Glomerular visceral epithelial cell (primary cell): ENCODE data around the gene BMP8B.
"Not testable (repeated sequence)": the region's sequence is repeated elsewhere in the genome, so short reads cannot be mapped to it uniquely, and the experiment has no call there.

Source experiments
- DNase-seq: peaks from one replicate; pipeline ENCODE4 v3.0.0-alpha.2; 2016; ENCODE audit errors: extremely low spot score

Gene BMP8B

DNA sequence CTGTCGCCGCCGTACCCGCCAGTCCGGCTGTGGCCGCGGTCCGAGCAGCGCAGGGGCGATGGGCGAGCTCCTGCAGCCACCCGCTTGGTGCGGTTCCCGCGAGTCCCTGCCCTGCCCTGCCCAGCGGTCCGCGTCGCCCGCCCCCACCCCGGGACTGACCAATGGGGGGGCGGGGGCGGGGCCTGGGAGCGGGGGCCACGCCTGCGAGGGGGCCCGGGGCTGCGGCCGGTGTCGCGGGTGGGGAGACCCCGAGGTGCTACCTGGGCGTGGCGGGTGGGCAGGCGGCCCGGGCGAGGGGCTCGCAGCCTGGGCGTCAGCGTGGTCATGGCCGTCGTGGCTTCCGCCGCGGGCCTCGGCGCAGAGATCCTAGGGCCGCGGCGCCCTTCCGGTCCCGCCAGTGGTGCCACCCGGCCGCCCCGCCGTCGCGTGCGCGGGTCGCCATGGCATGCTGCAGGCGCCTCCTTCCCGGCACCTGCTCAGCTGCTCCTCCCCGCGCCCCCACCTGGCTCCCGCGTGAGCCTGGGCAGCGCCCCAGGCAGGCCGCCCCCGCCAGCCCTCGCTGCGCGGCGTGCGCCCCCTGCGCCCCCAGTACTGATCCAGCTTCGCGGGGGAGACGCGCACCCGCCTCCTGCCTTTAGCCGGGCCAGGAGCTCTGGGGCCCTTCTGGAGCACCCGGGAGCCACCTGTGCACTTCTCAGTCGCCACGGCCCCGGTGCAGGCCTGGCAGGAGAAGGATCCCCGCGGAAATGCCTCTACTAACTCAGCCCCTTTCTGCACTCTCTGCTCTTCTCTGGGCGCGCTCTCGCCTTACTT lies at the start of gene BMP8B:
TSS of gene BMP8B (minus strand) at position 108 of the 813 bp plus-strand sequence. CDS start 380 bp downstream, outside the sequence.
- peak; percentile 68 for DNase-seq

DNA sequence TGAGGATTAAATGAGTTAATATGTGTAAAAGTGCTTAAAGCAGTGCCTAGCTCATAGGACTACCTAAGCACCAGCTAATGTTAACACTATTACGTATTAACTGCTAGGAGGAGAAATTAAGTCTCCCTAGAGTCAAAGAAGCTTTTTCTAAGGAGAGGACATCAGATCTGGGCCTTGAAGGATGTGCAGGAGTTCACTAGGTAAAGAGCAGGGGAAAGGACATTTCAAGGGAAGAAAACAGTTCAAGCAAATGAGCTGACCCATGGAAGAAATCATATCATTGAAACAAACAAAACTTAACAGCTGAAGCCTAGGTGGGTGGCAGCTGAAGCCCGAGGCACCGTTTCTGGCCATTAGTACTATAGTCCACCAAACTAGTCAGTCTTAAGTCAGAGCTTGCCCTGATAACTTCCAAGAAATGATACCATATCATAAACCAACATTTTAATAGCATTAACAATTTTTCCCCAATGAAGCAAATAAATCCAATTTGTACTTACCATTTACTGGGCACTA lies 48.0 kb upstream of the BMP8B start:
- DNase-seq: no peak

- no peak for DNase-seq
These were observed 47.4 kb upstream of the BMP8B start for GRCh38 chr1:39835935-39836594.

DNA sequence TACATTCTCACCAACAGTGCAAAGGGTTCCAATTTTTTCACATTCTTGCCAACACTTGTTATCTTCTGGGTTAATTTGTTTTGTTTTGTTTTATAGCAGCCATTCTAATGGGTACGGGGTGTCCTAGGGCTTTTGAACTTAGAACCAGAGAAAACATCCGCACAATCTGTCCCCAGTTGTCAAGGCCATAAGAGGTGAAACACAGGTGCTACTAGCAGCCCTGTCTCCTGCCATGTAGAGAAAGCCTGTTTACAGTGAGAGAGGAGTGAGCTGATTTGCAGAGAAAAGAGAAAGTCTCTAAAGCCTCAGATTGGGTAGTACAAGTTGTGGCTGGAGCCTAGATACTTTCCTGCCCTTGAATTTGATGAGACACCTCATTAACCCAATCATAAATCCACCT lies 46.4 kb upstream of the BMP8B start:
- no peak for DNase-seq

DNA sequence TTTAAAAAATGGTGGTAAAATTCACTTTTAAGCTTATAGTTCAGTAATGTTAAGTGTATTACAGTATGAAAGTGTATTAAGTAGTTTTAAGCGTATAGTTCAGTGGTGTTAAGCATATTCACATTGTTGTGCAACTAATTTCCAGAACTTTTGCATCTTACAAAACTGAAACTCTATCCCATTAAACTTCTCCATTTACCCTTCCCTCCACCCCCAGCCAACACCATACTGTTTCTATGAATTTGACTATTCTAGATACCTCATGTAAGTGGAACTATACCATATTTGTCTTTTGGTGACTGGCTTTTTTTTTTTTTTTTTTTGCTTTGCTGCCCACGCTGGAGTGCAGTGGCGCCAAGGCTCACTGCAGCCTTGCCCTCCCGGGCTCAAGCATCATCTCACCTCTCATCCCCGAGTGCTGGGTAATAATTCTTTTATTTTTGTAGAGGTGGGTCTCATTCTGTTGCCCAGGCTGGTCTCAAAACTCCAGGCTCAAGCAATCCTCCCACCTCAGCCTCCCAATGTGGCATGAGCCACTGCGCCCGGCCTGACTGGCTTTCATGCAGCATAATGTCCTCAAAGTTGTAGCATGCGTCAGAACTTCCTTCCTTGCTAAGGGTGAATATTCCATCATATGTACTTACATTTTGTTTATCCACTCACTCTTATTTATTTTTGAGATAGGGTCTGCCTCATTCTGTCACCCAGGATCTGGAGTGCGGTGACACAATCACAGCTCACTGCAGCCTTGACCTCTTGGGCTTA lies 45.1 kb upstream of the BMP8B start:
- DNase-seq: no peak

DNA sequence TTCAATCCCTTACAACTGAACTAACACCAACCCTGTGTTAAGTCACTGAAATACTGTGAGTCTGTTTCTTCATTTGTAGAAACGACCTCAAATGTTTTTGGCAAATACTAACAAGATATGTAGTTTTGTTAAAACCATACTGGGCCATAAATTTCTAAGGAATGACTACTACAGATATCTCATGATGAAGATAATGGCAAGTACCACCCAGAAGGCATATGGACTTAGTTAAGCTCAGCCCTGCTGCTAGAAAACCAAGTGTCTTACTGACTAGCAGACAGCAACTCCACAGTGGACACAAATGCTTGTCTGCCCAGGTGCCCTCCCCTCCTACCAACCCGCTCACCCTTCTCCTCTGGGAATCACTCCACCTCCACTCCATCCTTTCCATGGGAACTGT lies 44.5 kb upstream of the BMP8B start:
- no peak for DNase-seq

- no peak for DNase-seq
These were observed 43.6 kb upstream of the BMP8B start for GRCh38 chr1:39832294-39832693.

- no peak for DNase-seq
These were observed 41.3 kb upstream of the BMP8B start for GRCh38 chr1:39829791-39830533.

DNA sequence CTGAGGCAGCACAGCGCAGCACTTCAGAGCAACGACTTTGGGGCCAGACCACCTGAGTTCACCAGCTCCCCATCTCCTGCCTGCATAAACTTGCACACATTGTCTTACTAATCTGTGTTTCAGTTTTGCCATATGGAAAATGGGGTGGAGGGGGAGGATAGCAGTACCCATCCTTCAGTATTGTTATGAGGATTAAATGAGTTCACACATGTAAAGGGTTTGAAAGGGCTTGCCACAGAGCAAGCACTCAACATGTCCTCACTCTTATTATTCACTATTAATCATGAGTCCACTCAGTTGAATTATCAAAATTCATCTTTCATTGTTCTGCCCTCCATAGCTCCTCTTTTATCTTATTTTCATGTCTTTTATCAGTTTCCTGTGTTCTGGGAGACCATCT lies 40.1 kb upstream of the BMP8B start:
- DNase-seq: no peak

DNA sequence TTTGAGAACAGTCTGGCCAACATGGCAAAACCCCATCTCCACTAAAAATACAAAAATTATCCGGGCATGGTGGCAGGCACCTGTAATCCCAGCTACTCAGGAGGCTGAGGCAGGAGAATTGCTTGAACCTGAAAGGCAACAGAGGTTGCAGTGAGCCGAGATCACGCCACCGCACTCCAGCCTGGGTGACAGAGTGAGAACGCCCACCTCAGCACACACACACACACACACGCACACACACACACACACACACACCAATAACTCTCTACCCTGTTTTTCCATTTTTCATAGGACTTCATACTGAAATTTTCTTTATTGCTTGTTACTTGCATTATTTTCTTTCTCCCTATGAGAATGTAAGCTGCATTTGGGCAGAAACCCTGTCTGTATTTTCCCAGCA lies 39.6 kb upstream of the BMP8B start:
- not testable (repeated sequence) for DNase-seq

- DNase-seq: no peak
These were observed 38.5 kb upstream of the BMP8B start for GRCh38 chr1:39827201-39827600.

DNA sequence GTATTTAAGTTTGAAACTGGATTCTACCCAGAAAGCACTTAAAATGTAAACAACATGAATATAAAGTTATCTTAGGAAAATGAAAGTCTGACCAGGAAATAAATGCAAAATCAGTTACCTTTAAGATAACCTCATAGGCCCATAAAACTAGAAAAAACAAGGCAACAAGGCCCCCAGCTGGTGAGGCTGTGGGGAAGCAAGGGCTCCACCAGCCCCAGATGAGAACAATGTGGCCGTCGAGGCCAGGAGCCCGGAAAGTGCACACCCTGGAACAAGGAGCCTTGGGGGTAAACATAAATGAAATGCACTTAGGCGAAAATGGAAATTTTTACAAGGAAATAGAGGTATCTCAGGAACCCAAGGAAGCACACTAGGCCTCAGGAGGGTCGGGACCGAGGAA lies 37.9 kb upstream of the BMP8B start:
- DNase-seq: no peak

GRCh38 chr1:39825432-39825941 lies 36.8 kb upstream of the BMP8B start:
- no peak for DNase-seq

DNA sequence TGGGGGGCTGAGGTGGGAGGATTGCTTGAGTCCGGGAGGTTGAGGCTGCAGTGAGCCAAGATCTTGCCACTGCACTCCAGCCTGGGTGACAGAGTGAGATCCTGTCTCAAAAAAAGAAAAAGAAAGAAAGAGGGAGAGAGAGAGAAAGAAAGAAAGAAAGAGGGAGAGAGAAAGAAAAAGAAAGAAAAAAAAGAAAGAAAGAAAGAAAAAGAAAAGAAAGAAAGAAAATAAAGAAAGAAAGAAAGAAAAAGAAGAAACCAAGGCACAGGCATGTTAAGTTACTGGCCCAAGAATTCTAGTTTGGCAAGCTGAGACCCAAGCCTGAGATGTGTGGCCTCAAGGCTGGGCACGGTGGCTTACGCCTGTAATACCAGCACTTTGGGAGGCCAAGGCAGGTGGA lies 34.8 kb upstream of the BMP8B start:
- DNase-seq: not testable (repeated sequence)

DNA sequence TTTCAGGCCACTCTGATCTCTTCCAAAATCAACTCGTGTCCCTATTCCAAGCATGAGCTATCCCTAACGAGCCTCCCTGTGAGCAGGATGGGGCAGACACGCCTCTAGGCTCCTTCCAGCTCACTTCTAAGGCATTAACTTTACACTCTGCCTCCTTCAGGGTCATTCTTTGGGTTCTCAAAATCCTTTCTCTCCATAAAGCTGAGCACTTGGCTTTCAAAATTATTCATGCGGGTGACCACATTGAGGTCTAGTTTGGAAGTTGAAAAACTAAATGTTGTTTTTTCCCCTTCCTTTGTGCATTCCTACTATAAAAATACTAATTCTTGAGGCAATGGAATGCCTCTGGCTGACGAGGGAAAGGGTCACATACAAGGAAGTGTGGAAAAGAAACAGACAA lies 33.5 kb upstream of the BMP8B start:
- no peak for DNase-seq

DNA sequence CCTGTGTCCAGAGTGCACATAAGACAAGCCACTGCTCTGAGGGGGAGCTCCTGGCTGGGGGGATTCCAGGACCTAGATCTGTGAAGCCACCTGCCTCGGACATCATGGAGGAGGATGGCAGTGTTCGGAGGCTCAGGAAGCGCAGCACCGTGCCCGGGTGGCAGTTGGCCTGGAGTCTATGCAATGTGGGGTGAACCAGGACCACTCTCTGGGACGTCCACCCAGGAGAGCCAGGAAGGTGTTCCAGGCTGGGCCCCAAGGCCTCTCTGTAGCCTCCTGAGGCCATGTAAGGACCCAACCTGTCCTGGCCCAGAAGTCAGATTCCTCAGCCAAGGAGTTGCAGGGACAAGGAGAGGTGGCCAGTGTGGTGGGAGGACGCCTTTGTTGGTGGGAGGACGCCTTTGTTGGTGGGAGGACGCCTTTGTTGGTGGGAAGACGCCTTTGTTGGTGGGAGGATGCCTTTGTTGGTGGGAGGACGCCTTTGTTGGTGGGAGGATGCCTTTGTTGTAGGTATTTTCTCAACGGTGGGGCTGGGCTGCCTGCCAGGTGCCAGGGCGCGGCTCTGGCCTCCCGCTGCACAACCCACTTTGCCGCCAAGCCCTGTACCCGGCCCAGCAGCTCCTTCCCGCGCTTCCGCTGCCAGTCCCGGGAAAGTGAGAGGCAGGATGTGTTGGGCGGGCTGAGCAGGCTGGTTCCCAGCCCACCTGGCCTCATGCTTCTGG lies 30.6 kb upstream of the BMP8B start:
- no peak for DNase-seq

DNA sequence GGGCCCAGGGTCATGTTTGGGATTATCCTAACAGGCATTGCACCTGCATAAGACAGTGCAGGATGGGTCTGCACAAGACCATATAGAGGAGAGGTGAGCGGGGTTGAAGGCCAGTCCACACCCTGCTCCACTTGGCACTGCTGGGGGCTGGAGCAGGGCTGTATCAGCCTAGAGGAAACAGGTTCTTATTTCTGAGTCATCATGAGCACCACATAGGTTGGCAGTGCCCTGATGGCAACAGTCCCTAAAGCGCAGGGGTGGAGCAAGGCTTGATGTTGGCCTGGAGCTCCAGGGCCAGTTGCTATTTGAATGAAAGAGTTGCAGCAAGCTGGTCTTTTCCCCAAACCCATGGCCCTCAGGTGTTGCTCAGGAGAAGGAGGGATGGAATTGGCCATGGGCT lies 29.8 kb upstream of the BMP8B start:
- DNase-seq: no peak

DNA sequence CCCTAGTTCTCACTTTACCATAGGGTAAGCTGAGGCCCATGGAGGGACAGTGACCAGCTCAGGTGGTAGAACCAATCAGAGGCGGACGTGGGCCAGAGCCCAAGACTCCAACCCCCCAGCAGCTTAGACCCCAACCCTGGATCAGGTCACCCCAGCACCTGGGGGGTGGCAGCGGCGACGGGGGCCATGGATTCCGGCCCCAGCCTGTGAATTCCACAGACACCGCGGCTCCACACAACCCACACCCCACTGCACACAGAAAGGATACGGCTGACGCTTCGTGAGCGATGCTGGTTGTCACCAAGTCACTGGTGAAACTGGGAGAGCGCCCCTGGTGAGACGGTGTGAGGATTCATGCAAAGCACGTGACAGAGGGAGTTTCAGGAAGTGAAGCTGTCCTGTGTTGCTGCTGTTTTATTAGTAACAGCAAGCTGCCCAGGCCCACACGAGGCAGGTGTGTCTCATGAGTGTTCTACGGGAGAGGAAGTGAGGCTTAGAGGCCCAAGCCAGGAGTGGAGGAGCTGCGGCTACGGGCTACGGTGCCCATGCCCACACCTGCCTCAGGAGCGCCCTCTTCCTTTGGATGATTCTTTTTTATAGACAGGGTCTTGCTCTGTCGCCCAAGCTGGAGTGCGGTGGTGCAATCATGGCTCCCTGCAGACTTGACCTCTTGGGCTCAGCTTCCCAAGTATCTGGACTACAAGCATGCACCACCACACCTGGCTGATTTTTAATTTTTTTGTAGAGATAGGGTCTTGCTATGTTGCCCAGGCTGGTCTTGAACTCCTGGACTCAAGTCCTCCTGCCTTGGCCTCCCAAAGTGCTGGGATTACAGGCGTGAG lies 28.6 kb upstream of the BMP8B start:
- peak; percentile 64 for DNase-seq

- peak; percentile 79 for DNase-seq
These were observed 27.9 kb upstream of the BMP8B start for GRCh38 chr1:39816415-39817090.
